Lower leg skin (tissue), 4 donors: ENCODE data around the gene TAL1. TPM values are rescaled to one million over a fixed set of nuclear protein-coding genes. Genes with fewer than 3 reads are reported as not detected.
A peak's percentile ranks its signal among the peaks of the same experiment; 100 is the strongest.

ENCODE experiments used
- DNase-seq, 2 donors: peaks; one replicate each; pipeline ENCODE4 v3.0.0-alpha.2; 2019; ENCODE audit warnings: low spot score in 2 of 2
- H3K4me3 ChIP-seq: fragments of 200-600 bp; sonication (generic); 2 replicates; pipeline ENCODE4 v1.5.1; 2017; ENCODE audit warnings: mild to moderate bottlenecking, low read depth; ENCODE audit not compliant: poor library complexity, severe bottlenecking
- CTCF ChIP-seq, 3 donors: fragments of 450-650 bp; IDR thresholded peaks; one replicate each; pipeline ENCODE4 v1.5.1; 2016; ENCODE audit warnings: antibody characterized with exemption in 3 of 3, mild to moderate bottlenecking in 3 of 3, moderate library complexity in 2 of 3
- POLR2A ChIP-seq, 2 donors: fragments of 450-650 bp; IDR thresholded peaks; one replicate each; pipeline ENCODE4 v1.6.1; 2016 to 2017; ENCODE audit warnings: antibody characterized with exemption in 2 of 2, mild to moderate bottlenecking in 1 of 2, moderate library complexity in 1 of 2
- WGBS, 2 donors: methylation state at CpG; one replicate each; pipeline ENCODE4 v1.1.5; 2018; 5-methylcytosine and 5-hydroxymethylcytosine counted together
- intact Hi-C: fragments of 100-400 bp; cut with DNase I; formaldehyde crosslinking; loops from one replicate; pipeline ENCODE4 v1.15.0; 2023; ENCODE audit warnings: low total_unique reads
- total RNA-seq, 4 donors: library from RNA; depleted of rRNA; stranded (reverse); fragments of >200 nt; gene quantifications; one replicate each; pipeline ENCODE4 v1.1.0, GENCODE V29; 2016

Gene TAL1
- total RNA-seq, 4 donors from 2014 or later = 0.76 to 4.7 (median 2.0) TPM

GRCh38 chr1:47184822-47185677 lies 47.0 kb downstream of the TAL1 start:
- 81 to 87% methylated on average over 13 to 14 of the region's 14 CpGs for WGBS, 2 donors
- no peak for TF ChIP-seq POLR2A (IDR thresholded peaks at IDR 0.05)
- intact Hi-C loops = loop anchor here (5.0 kb wide), 2 partner anchors 242 to 537 kb away; no protein-coding TSS in a partner anchor
- peak in 1 of 2 donors; percentile 74 for DNase-seq
- H3K4me3 ChIP-seq = no peak overlapping the region

GRCh38 chr1:47184090-47184821 lies 47.8 kb downstream of the TAL1 start:
- no peak for TF ChIP-seq CTCF (IDR thresholded peaks at IDR 0.05)
- no peak for TF ChIP-seq POLR2A (IDR thresholded peaks at IDR 0.05)
- H3K4me3 ChIP-seq = no peak overlapping the region
- DNase-seq = no peak
- intact Hi-C loops = loop anchor here (5.0 kb wide), 2 partner anchors 243 to 538 kb away; no protein-coding TSS in a partner anchor
- 81 to 83% methylated on average over 5 of the region's 5 CpGs for WGBS, 2 donors

- intact Hi-C loops = loop anchor here (5.0 kb wide), 2 partner anchors 244 to 539 kb away; no protein-coding TSS in a partner anchor
- DNase-seq = no peak
- H3K4me3 ChIP-seq = no peak overlapping the region
- no peak for TF ChIP-seq CTCF (IDR thresholded peaks at IDR 0.05)
- no peak for TF ChIP-seq POLR2A (IDR thresholded peaks at IDR 0.05)
- 73 to 84% methylated on average over 9 to 11 of the region's 11 CpGs for WGBS, 2 donors
These were observed 48.5 kb downstream of the TAL1 start for GRCh38 chr1:47183308-47184089.

- no peak for DNase-seq
- intact Hi-C loops = loop anchor here (5.0 kb wide), 2 partner anchors 245 to 540 kb away; no protein-coding TSS in a partner anchor
- no peak overlapping the region for H3K4me3 ChIP-seq
- TF ChIP-seq POLR2A (IDR thresholded peaks at IDR 0.05) (no peak), CTCF (IDR thresholded peaks at IDR 0.05) (no peak)
- 65 to 67% methylated on average over 7 of the region's 7 CpGs for WGBS, 2 donors
These were observed 49.3 kb downstream of the TAL1 start for GRCh38 chr1:47182676-47183235.

- 67 to 82% methylated on average over 7 of the region's 7 CpGs for WGBS, 2 donors
- no peak overlapping the region for H3K4me3 ChIP-seq
- no peak for TF ChIP-seq CTCF (IDR thresholded peaks at IDR 0.05)
- TF ChIP-seq POLR2A (IDR thresholded peaks at IDR 0.05) = no peak
- DNase-seq = peak in 1 of 2 donors; percentile 69
- intact Hi-C loops = loop anchor here (5.0 kb wide), 2 partner anchors 245 to 540 kb away; no protein-coding TSS in a partner anchor
These were observed 49.9 kb downstream of the TAL1 start for GRCh38 chr1:47181955-47182675.
